ENCODE data around the gene AMOTL2.

- no peak for TF ChIP-seq CTCF (conservative IDR thresholded peaks at IDR 0.05; ENCODE audit: low read depth, low read length)
- no peak for TF ChIP-seq EZH2 (IDR thresholded peaks at IDR 0.05; ENCODE audit: borderline replicate concordance, low read depth, low read length, poor library complexity, severe bottlenecking)
Observed at GRCh38 chr3:134334901-134335280, 39.4 kb downstream of the AMOTL2 start.

Data from A673 (cell line).